OCI-LY3 (cell line): ENCODE measurements around the gene FGR.

Experiments used
- CTCF ChIP-seq: fragments of 200-600, 300-600 bp; sonication (generic); IDR thresholded peaks from 2 replicates; pipeline ENCODE4 v1.5.1; 2014; ENCODE audit warnings: antibody characterized with exemption, low read length, low read depth
- EZH2phosphoT487 ChIP-seq: fragments of 200-600 bp; shearing (Covaris generic); IDR thresholded peaks from 2 replicates; pipeline ENCODE4 v1.6.1; 2018; ENCODE audit warnings: antibody characterized with exemption, mixed run types, low read depth

GRCh38 chr1:27605796-27606707, 28.9 kb downstream of the FGR start:
- peak; percentile 82 for TF ChIP-seq CTCF
- no peak for TF ChIP-seq EZH2phosphoT487
